GM21619 (cell line): ENCODE measurements around the gene MBP.
"Not testable (repeated sequence)": the region's sequence is repeated elsewhere in the genome, so short reads cannot be mapped to it uniquely, and the experiment has no call there.

Experiments used
- ATAC-seq: cut with Tn5 transposase; IDR thresholded peaks from one replicate; pipeline ENCODE4 v1.9.1; 2021; ENCODE audit not compliant: unreplicated experiment

The MBP gene

DNA sequence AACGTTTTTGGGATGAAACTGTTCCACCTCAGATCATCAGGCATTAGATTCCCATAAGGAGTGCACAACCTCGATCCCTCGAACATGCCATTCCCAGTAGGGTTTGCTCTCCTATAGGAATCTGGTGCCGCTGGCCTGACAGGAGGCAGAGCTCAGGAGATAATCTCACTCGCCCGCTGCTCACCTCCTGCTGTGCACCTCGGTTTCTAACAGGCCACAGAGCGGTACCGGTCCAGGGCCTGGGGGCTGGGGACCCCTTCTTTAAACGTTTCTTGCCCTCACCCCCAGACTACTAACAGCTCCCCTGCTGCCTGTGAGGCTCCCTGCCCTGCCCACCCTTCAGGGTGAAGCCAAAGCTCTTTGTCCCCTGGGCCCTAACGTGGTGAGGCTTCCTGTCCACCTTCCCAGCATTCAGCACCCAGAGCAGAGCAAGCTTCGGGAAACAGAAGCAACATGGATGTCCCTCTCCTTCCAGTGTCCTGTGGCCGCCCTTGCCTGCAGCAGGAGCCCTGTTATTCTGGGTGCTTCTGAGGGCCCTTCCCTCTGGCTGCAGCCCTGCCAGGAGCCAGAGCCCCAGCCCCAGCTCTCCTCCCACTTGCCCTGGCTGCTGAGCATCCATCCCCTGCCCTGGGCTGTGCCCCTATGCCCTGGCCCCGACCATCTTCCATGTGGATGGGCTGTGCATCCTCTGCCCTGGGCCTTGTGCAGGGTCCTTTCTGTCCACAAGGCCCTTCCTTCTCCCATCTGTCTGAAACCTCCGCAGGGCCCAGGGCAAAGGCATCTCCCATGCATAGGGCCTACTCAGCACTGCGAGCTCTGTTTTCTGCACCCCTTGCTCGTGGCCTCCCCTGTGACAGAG is 140.1 kb downstream of the MBP start:
- ATAC-seq: no peak

DNA sequence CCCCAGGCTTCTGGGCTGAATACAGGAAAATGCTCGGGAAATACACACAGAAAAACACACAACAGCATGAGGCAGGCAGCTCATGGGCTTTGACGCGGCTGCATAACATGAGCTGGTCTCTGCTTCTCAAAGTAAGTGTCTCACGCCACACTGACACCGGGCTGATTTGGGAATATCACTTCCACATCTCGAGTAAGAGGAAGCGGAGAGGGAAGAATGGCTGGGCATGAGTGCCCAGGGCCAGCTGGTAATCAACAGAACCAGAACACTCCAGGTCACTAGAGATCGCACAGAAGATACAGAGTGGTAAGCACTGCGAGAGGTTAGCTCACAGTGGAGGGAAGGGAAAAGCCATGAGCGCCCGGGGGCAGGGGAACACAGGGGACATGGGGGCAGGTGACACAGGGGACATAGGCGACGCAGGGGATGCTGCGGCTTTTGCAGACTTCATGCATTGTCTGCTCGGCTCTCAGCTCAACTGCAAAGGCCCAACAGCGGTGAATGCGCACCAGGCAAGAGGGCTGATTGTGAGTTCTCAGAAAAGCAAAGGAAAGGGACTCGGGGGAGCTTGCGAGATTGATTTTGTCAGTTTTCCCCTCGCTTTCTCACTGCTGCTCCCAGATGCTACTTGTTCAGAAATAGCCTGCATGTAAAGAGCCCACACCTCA is 141.4 kb downstream of the MBP start:
- no peak for ATAC-seq

DNA sequence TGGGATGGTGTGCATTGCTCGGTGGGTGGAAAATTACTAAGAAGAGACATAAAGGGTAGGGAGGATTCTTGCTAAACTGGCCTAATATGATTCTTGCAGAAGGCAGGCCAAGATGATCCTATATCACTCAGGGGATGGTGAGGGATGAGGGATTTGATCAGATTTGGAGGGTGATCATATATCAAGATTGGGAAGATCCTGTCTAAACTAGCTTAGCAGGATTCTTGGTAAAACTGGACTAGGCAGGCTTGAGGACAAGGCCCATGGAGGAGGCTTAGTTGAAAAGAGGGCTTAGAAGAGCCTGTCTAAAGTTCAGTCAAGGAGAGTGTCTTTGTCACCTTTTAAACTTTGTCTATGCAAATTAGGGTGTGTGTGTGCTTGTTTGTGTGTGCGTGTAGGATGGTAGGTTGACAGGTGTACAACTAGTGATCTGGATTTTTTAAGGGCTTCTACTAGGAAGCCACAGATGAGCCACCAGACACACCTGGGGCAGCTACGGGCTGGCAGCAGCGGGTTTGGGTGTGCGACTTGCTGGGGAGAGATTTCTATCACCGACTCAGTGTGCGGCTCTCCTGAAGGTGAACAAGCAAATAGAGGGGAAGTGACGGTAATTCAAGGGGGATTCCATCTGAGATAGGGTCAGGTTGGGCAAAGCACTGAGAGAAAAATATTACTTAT is 142.1 kb downstream of the MBP start:
- not testable (repeated sequence) for ATAC-seq

DNA sequence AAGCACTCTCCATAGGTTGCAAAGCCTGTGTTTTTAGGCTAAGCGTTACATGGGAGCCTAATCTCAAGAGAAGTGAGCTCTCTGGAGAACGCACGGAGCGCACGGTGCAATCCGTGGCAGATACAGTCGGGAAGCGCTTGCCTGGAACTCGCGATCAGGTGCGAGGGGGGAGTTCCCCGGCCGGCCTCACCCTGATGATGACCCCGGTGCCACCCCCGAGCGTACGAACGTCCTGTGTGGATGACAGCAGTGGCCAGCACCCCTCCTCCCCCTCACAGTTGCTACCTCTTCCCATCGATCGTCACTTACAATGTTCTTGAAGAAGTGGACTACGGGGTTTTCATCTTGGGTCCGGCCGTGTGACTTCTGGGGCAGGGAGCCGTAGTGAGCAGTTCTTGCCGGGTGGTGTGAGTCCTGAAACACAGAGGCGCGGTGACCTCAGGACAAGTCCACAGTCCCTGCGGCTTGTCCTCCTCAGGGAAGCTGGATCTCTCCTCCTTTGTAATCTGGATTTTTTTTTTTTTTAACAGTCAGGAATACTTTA is 142.9 kb downstream of the MBP start:
- no peak for ATAC-seq

DNA sequence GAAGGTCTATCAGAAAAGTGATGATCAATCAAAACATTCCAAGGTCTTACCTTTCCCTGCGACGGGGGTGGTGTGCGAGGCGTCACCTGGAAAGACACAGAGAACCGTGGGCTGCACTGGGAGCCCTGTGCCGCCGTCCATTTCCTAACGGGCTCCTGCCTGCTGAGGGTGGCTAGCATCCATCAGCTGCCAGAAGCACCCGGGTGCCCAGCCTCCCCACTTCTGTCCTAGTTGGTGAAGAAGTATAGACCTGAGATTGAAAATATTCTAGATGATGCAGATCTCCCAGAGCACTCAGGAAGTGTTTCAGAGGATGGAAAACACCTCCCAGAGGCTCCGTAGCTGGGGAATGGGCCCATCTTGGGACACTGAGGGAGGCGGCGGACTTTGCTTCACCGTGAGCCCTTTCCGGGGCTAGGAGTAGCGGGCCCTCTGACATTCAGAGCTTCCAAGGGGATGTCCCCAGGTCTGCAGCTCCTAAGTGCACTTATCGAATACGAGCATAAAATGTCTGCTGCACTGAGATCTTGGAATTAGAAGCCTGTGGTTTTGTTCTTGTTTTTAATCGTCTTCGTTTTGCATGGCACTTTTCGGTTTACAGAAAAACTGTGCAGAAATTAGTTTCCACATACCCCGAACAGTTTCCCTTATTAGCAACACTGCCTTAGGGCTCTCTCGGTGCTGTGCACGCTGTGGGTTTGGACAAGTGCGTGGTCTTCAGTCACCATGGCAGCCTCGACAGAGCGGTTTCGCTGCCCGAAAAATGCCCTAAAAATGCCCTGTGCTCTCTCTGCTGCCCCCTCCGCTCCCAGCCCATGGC is 143.5 kb downstream of the MBP start:
- ATAC-seq: no peak

DNA sequence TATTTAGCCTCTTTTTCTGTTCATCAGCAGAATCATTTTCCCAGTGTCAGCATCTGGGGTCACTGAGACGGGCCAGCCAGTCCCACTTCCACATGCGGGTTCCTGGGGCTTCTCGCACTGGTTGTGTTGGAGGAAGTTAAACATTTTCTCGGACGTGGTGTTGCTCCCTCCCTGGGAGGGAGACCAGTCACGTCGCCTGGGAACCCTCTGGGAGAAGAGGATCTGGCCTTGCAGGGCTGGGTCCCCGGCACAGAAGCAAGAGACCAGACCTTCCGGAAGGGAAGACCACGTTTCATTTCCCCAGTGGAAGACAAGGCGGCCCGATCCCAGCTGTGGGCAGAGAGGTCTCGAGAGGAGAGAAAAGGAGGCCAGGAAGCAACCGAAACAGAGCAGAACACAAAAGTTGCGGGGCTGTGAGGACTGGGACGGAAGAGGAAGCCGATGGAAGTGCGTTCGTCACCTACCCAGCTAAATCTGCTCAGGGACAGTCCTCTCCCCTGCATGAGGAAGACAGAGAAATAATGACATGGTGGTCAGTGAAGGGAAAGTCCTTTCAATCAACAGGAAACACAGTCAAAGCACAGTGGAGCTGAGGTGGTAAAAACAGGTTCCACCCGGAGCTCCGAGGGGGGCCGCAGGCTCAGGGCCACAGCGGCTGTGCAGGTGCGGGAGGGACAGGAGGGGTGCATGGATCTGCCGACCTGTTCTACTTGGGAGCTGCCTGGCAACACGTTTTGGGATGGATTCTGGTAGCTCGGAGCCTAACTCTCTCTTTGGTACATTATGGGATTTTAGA is 144.4 kb downstream of the MBP start:
- no peak for ATAC-seq

DNA sequence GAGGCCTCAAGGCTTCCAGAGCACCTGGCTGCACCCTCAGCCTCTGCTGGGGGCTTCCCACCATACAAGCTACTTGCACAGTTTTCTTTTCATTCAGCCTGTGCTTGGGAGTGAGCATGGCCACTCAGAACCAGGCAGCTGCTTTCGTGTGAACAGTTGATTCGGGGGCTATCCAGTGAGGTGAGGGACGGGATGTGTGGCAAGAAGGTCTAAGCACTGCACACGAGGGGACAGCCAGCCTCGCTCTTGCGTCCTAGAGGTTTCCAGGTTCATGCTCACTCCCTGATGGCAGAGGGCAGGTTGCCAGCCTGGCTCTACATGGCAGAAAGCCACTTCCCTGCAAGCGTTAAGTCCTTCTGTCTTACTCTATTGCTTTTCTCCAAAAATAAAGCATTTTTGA is 146.2 kb downstream of the MBP start:
- ATAC-seq: no peak

DNA sequence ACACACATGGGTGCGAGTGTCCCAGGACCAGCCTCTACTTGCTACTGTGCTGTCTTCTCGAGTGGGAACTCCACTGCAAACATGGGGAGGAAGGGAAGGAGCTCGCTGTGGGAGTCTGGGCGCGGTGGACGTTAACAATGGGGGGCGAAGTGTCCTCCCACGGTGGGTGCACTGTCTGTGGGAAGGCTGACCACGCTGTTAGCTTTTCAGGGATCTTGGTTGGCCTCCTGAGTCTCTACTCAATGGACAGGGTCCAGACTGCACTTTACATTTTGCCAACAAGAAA is 146.7 kb downstream of the MBP start:
- ATAC-seq: no peak

DNA sequence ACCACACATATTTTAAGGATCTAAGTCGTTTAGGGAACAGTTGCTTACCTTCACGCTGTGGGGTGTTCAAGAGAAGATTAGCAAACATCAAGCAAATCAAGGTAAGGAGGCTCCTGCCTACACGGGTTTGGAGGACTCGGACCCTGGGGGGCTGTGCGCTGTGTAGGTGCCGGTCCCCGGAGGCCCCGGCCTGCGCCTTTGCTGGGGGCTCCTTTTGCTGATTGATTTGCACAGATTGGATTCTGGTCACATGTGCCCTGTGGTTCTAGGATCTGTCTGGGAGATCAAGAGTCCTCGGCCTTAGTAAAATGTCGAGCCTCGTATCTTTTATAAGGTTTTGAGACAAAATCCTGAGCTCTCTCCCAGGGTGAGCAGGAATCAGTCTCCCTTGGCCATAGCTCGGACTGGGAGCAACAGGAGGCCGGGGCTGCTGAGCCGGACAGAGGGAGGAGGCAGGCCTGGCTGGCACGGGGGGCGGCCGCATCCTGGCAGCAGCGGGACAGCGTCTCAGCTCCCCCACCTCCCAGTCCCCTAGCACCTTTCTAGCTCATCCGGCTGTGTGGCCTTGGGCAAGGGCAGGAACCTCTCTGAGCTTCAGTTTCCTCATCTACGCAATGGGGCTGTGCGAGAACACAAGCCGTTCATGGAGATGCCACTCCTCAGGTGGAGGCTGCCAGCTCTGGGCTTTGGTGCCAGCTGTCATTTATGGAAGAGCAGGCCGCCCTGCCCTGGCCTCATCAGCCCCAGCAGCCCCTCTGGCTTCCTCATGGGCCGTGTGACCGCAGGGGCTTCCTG is 147.2 kb downstream of the MBP start:
- no peak for ATAC-seq

DNA sequence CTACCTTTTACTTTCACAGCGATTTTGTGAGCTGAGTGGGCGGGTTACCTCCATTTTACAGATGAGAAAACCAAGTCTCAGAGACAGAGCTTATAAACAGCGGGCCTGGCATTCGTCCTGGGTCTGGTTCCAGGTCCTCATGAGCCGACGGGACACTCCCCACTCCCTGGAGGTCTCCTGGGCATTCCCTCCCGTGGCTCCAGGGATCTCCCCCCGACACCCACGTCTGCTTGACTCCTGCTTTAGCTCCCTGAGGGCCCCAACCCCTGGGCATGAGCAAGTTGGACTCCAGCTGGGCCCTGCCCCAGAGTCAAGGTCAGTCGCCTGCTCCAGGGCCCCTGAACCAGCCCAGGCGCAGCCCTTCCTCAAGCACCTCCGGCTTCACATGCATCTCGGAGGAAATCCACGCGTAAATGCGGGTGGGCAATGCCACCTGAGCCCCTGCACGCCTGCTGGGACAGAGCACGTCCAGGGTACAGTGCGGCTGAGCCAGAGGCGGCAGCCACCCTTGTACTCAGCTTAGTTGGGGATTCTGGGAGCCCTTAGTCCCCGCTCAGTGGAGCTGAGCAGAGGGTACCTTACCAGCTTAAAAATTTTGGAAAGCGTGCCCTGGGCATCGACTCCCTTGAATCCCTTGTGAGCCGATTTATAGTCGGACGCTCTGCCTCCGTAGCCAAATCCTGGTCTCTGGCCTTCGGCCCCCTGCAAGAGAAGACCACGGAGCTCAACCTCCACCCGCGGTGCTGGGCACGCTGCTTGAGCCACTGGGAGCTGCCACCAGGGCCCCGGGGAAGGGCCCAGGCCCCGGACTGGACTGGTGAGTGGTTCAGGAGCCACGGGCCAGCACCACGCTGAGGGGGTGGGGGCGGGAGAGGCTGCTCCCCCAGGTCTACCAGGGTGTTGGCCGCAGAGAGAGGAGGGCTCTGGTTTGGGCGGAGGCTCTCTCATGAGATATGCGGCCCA is 148.1 kb downstream of the MBP start:
- ATAC-seq: no peak

DNA sequence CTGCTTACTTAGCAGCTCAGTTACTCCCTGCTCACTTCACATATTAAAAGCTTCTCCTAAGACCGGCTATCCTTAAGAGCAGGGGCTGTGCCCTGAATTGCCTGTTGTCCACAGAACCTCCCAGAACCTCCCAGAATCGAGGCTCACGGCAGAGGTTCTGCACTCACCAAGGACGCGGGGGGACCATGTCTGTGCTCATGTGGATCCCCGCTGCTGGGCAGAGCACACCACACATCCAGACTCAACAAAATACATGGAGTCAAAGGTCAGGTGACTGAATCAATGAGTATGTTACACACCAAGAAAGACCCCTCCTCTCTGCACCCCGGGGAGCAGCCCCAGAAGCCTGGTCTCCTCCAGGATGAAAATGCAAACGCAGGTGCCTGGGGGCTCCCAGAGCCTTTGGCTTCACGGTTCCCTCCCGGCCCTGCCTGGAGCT is 149.0 kb downstream of the MBP start:
- ATAC-seq: no peak

DNA sequence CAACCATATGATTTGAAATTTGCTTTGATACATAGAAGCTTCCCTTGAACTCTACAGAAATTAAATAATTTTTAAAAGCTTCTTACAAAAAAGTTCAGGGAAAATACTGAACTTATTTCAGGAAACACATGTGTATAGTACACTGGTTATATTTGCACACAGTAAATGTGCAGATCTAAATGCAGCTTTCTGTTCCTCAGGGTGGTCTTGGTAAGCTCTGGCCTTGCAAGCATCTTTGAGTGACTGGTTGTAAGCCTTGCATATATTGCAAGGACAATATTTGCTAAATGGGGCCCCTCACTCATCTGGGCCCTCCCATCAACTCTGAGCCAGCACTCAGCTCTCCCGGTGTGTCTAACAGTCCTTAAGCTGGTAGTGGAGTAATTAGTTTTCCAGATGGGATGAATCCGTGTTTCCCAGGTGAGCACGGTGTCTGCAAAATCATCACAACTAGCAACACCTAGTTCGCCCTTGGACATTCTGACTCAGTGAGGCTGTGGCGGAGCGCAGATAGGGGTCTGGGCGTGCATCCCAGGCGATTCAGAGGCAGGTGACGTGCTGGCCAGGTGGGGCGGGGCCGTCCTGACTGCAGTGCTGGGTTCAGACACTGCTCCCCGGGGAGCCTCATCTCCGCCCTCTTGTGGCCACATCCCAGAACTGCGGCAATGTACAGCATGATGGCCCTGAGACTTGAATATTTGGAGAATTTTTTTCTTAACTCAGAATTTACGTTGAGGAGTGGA is 149.6 kb downstream of the MBP start:
- peak; percentile 73 for ATAC-seq

DNA sequence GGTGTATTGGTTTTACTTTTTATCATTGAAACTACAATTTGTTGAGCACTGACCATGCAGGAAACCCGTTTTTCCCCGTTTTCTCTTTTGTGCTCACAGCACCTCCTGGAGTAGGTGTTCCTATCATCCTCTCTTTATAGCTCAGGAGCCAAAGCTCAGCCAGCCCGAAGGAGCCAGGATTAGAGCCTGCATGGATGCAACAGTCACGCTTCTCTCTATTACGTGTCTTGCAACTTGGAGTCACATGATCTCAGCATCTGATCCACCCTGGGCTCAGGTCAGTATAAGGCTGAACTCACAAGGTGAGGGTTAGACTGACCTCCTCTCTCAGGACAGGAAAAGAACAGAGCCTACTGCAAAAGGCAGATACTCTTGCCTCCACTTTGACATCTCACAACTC is 150.5 kb downstream of the MBP start:
- no peak for ATAC-seq

DNA sequence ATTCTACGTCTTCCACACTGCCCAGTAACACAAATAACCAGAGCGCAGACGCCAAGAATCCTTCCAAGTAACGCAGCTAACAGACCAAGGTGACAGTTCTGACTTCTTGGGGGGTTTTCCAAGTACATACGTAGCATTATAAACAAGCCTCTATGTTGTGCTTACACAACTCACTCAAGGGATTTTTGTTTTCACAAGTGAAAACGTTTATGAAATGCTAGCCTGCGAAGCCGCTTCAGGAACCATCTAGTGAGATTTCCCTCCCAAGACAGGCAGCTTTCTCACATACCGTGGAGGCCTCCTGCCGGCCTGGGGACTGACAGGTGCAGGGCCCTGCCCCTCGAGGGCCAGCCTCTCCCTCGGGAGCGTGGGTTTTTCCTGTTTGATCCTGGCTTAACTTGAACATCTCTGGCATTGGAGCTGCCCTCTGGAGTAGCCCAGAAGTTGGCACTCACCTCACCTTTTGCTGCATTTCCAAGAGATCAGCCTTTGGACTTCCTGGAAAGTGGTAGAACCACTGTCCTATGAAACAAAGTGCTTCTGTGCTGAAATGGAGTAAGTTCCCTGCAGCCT is 151.1 kb downstream of the MBP start:
- ATAC-seq: peak; percentile 48

DNA sequence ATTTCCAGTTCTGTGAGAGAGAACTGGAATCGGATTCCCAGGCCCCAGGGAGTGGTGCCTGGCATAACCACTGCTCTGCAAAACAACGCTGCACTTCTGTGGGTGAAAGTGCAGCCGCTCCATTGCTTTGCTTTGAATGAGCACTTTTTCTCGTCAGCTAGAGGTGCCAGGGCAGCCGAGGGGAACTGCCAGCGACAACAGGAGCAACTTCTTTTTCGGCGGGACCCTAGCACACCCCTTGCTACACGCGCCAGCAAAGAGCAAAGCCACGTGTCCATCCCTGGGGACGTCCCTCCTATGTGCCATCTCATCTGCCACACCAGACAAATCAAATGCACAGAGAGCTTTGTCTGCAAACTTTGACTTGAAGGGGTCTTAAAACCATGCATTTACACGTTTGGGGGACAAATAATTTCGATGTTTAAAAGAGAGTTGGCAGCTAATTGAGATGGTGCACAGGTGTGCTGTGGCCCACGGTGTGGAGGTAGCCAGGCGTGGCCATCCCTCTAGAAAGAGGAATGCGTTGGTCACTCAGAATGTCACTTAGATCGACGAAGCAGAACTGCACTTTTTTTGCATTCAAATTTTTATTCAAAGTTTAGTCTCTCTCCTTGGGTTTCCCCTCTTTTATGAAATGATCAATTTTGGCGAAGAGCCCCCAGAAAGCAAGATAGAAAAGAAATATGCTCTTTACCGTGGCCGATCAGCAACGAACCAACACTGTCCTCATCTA is 151.8 kb downstream of the MBP start:
- peak; percentile 25 for ATAC-seq

DNA sequence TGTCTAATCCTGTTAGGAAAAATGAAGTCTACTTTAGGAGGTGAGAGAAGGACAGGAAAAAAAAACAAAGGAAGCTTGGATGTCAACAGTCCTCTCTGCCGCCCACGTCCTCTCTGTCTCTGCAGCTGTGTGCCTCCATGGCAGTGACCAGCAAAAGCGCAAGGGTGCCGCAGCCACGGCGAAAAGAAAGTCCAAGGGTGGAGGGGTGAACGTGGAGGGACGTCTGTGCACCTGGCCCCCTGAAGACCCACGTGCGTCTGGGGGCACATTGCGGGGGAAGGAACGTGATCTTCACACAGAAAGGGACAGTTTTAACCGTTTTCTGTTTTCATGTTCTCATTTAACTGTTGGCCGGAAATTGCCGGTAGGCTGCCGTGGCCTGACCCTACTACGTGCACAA is 152.7 kb downstream of the MBP start:
- no peak for ATAC-seq
